NCI-H1694 treated with DMSO at 0.1 percent for 48 hours (cell line): ENCODE results near the gene NCOA7.

Experiments
- DNase-seq: peaks from one replicate; lab custom pipeline; 2025; lab: John Stamatoyannopoulos, UW

Gene NCOA7

DNA sequence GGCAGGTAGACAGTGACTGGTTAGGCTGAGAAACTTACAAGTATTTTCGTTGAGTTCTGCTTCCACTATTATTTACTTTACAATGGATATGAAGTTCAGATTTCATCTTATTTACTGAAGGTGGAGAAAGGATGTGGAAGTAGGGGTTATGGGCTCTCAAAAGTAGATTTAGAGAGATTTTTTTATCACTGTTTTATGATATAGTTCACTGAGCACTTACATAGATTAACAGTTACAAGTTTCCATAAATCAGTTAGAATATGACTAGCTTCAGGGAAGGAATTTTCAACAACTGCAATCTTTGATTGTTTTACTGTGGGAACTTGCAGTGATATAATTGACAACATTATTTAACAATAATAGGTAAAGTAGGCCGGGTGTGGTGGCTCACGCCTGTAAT is 188.3 kb downstream of the NCOA7 start:
- DNase-seq: no peak
